Naive thymus-derived CD4-positive, alpha-beta T cell (primary cell): ENCODE data around the gene OTOP2. TPM values are rescaled to one million over a fixed set of nuclear protein-coding genes. Genes with fewer than 3 reads are reported as not detected.

Source experiments
- ATAC-seq: fragments of 150-1000 bp; cut with Tn5 transposase; 2 replicates; pipeline ENCODE4 v1.10.0; 2021; ENCODE audit warnings: mild to moderate bottlenecking, moderate library complexity
- CTCF ChIA-PET: fragments of 350-600 bp; sonication (Branson Sonifier 250); formaldehyde crosslinking; loops from one replicate; lab custom pipeline; 2021; ENCODE audit warnings: antibody characterized with exemption; lab: Charles Lee
- POLR2A ChIA-PET: fragments of 350-600 bp; sonication (Branson Sonifier 250); formaldehyde crosslinking; loops from one replicate; lab custom pipeline; 2021; ENCODE audit warnings: antibody characterized with exemption, inconsistent platforms; lab: Charles Lee
- DNase-seq, 9 donors: peaks; one replicate each; pipeline versions ENCODE4 v3.0.0 to v3.0.0-alpha.2; 2020 to 2022; ENCODE audit warnings: mixed read lengths in 1 of 9
- H3K27ac ChIP-seq: one replicate; pipeline ENCODE4 v1.7.0; 2013; ENCODE audit warnings: mild to moderate bottlenecking, low read depth, low read length, moderate library complexity
- H3K27me3 ChIP-seq, 2 donors: one replicate each; pipeline ENCODE4 v1.7.0; 2013; ENCODE audit warnings: low read length in 2 of 2, mild to moderate bottlenecking in 2 of 2, moderate library complexity in 2 of 2; ENCODE audit not compliant: control insufficient read depth in 2 of 2, insufficient read depth in 2 of 2
- H3K36me3 ChIP-seq, 3 experiments: 1 replicate in 2 of 3; 2 replicates in 1 of 3; pipeline ENCODE4 v1.7.0; 2013; ENCODE audit warnings: low read length in 3 of 3, mild to moderate bottlenecking in 3 of 3, moderate library complexity in 1 of 3; ENCODE audit not compliant: insufficient read depth in 3 of 3, control insufficient read depth in 2 of 3
- H3K4me1 ChIP-seq, 2 donors: one replicate each; pipeline ENCODE4 v1.7.0; 2013; ENCODE audit warnings: low read length in 2 of 2, mild to moderate bottlenecking in 2 of 2, moderate library complexity in 1 of 2; ENCODE audit not compliant: control insufficient read depth in 2 of 2, insufficient read depth in 2 of 2
- H3K4me3 ChIP-seq: 2 replicates; pipeline ENCODE4 v1.7.0; 2013; ENCODE audit warnings: mild to moderate bottlenecking, low read length
- H3K9me3 ChIP-seq, 3 experiments: 1 replicate in 2 of 3; 2 replicates in 1 of 3; pipeline ENCODE4 v1.7.0; 2013; ENCODE audit warnings: low read length in 3 of 3; ENCODE audit not compliant: control insufficient read depth in 2 of 3
- H3K27ac Mint-ChIP-seq, 9 donors: one replicate each; pipeline ENCODE4 v1.8.0; 2020 to 2022; ENCODE audit warnings: mixed read lengths in 9 of 9, mild to moderate bottlenecking in 8 of 9, moderate library complexity in 5 of 9, inconsistent platforms in 2 of 9
- H3K27me3 Mint-ChIP-seq, 5 donors: one replicate each; pipeline ENCODE4 v1.8.0; 2021 to 2022; ENCODE audit warnings: mixed read lengths in 5 of 5, mild to moderate bottlenecking in 1 of 5
- H3K36me3 Mint-ChIP-seq, 5 donors: one replicate each; pipeline ENCODE4 v1.8.0; 2020 to 2022; ENCODE audit warnings: mixed read lengths in 5 of 5, mild to moderate bottlenecking in 3 of 5, inconsistent platforms in 1 of 5
- H3K4me1 Mint-ChIP-seq, 7 donors: one replicate each; pipeline ENCODE4 v1.8.0; 2020 to 2022; ENCODE audit warnings: mixed read lengths in 7 of 7, mild to moderate bottlenecking in 3 of 7, inconsistent platforms in 1 of 7
- H3K4me3 Mint-ChIP-seq, 10 donors: one replicate each; pipeline ENCODE4 v1.8.0; 2020 to 2022; ENCODE audit warnings: mild to moderate bottlenecking in 10 of 10, mixed read lengths in 10 of 10, moderate library complexity in 6 of 10, inconsistent platforms in 2 of 10
- H3K9me3 Mint-ChIP-seq, 11 donors: one replicate each; pipeline ENCODE4 v1.8.0; 2020 to 2022; ENCODE audit warnings: mixed read lengths in 11 of 11, mild to moderate bottlenecking in 4 of 11, inconsistent platforms in 1 of 11, moderate library complexity in 1 of 11
- intact Hi-C, 2 donors: fragments of 100-400 bp; cut with micrococcal nuclease; formaldehyde crosslinking; loops; one replicate each; pipeline ENCODE4 v1.15.1; 2023
- polyA plus RNA-seq, 2 donors: library from polyadenylated mRNA; unstranded; fragments of 300-500 nt; fragmentation: Illumina TruSeq; gene quantifications; one replicate each; pipeline ENCODE4 v1.2.3, GENCODE V29; 2021
- total RNA-seq, 6 experiments: library from RNA in 5 of 6; stranded (reverse) in 5 of 6; gene quantifications; 1 replicate in 5 of 6; 2 replicates in 1 of 6; pipeline ENCODE4 v1.2.3 and lab custom pipeline; 2021 to 2026

OTOP2 gene
- total and polyA plus RNA-seq, 7 experiments from 2014 or later: not detected

- intact Hi-C loops: no loop called here
These were observed 45.4 kb upstream of the OTOP2 start for GRCh38 chr17:74878658-74879057.

GRCh38 chr17:74879308-74879707 lies 44.8 kb upstream of the OTOP2 start:
- Mint-ChIP-seq H3K9me3 (no peaks in the 10 kb centered on the region), H3K27ac (no peak overlapping the region), H3K27me3 (peaks cover 0 to 7% (median 2%) of the 10 kb centered on the region in 5 donors), H3K4me1 (peaks cover 0 to 7% (median 0%) of the 10 kb centered on the region in 7 donors), H3K4me3 (no peak overlapping the region), H3K36me3 (no peaks in the 10 kb centered on the region)
- Histone ChIP-seq H3K36me3 (no peaks in the 10 kb centered on the region), H3K27me3 (no peaks in the 10 kb centered on the region), H3K9me3 (no peaks in the 10 kb centered on the region), H3K27ac (no peak overlapping the region), H3K4me3 (no peak overlapping the region), H3K4me1 (no peaks in the 10 kb centered on the region)
- POLR2A ChIA-PET: no interaction called here
- ATAC-seq (no peak), DNase-seq (no peak)
- intact Hi-C loops: no loop called here
- CTCF ChIA-PET: no interaction called here

More at GRCh38 chr17:74878658-74879057, 45.4 kb upstream of the OTOP2 start:
- Mint-ChIP-seq H3K9me3 (no peaks in the 10 kb centered on the region), H3K27me3 (peaks cover 0 to 4% (median 0%) of the 10 kb centered on the region in 5 donors), H3K4me3 (no peak overlapping the region), H3K4me1 (peaks cover 4 to 12% (median 5%) of the 10 kb centered on the region in 7 donors), H3K27ac (no peak overlapping the region), H3K36me3 (no peaks in the 10 kb centered on the region)
- H3K27me3 ChIP-seq: no peaks in the 10 kb centered on the region
- ChIA-PET CTCF (interaction anchor here (0.5 kb wide), 1 partner anchor 215 kb away, joined by 4 read pairs; no protein-coding TSS in a partner anchor), POLR2A (interaction anchor here (0.6 kb wide), 1 partner anchor 425 kb away, joined by 5 read pairs; no protein-coding TSS in a partner anchor)
- no peaks in the 10 kb centered on the region for H3K36me3 ChIP-seq
- DNase-seq (no peak), ATAC-seq (no peak)
- H3K4me3 ChIP-seq: no peak overlapping the region
- H3K27ac ChIP-seq: no peak overlapping the region
- H3K4me1 ChIP-seq: peaks cover 2 to 3% of the 10 kb centered on the region in 2 donors
- no peaks in the 10 kb centered on the region for H3K9me3 ChIP-seq

- POLR2A ChIA-PET: no interaction called here
- CTCF ChIA-PET: interaction anchor here (0.6 kb wide), 1 partner anchor 55 kb away, joined by 7 read pairs; no protein-coding TSS in a partner anchor
These were observed 43.0 kb upstream of the OTOP2 start for GRCh38 chr17:74881073-74881472.

GRCh38 chr17:74882517-74883240 lies 41.4 kb upstream of the OTOP2 start:
- ChIA-PET POLR2A (no interaction called here), CTCF (no interaction called here)
- H3K27ac ChIP-seq: no peak overlapping the region
- peaks cover 0 to 21% (median 16%) of the 10 kb centered on the region in 5 donors for H3K27me3 Mint-ChIP-seq
- no peak overlapping the region for H3K27ac Mint-ChIP-seq
- no peaks in the 10 kb centered on the region for H3K36me3 ChIP-seq
- H3K27me3 ChIP-seq: no peaks in the 10 kb centered on the region
- H3K4me1 ChIP-seq: no peaks in the 10 kb centered on the region
- no peaks in the 10 kb centered on the region for H3K36me3 Mint-ChIP-seq
- DNase-seq (no peak), ATAC-seq (no peak)
- H3K9me3 ChIP-seq: no peaks in the 10 kb centered on the region
- peaks cover 0 to 1% (median 0%) of the 10 kb centered on the region in 11 donors for H3K9me3 Mint-ChIP-seq
- intact Hi-C loops: no loop called here
- no peak overlapping the region for H3K4me3 Mint-ChIP-seq
- H3K4me3 ChIP-seq: no peak overlapping the region
- peaks cover 0 to 4% (median 0%) of the 10 kb centered on the region in 7 donors for H3K4me1 Mint-ChIP-seq

More at GRCh38 chr17:74881073-74881472, 43.0 kb upstream of the OTOP2 start:
- no peaks in the 10 kb centered on the region for H3K4me1 ChIP-seq
- DNase-seq: no peak
- Mint-ChIP-seq H3K4me1 (peaks cover 0 to 4% (median 0%) of the 10 kb centered on the region in 7 donors), H3K27me3 (peaks cover 0 to 16% (median 11%) of the 10 kb centered on the region in 5 donors), H3K27ac (no peak overlapping the region), H3K4me3 (no peak overlapping the region), H3K36me3 (no peaks in the 10 kb centered on the region), H3K9me3 (no peaks in the 10 kb centered on the region)
- no peak overlapping the region for H3K27ac ChIP-seq
- H3K36me3 ChIP-seq: no peaks in the 10 kb centered on the region
- intact Hi-C loops: no loop called here
- no peak overlapping the region for H3K4me3 ChIP-seq
- no peaks in the 10 kb centered on the region for H3K27me3 ChIP-seq
- H3K9me3 ChIP-seq: no peaks in the 10 kb centered on the region
- ATAC-seq: no peak

- intact Hi-C loops: no loop called here
- H3K36me3 ChIP-seq: no peaks in the 10 kb centered on the region
- Mint-ChIP-seq H3K4me3 (no peak overlapping the region), H3K27ac (no peak overlapping the region), H3K36me3 (no peaks in the 10 kb centered on the region), H3K9me3 (peaks cover 0 to 1% (median 0%) of the 10 kb centered on the region in 11 donors), H3K27me3 (peaks cover 0 to 21% (median 16%) of the 10 kb centered on the region in 5 donors), H3K4me1 (peaks cover 0 to 4% (median 0%) of the 10 kb centered on the region in 7 donors)
- no peak for DNase-seq
- no peak overlapping the region for H3K4me3 ChIP-seq
- ChIA-PET POLR2A (no interaction called here), CTCF (no interaction called here)
- no peak overlapping the region for H3K27ac ChIP-seq
- no peaks in the 10 kb centered on the region for H3K27me3 ChIP-seq
- H3K4me1 ChIP-seq: no peaks in the 10 kb centered on the region
- H3K9me3 ChIP-seq: no peaks in the 10 kb centered on the region
- no peak for ATAC-seq
These were observed 40.8 kb upstream of the OTOP2 start for GRCh38 chr17:74883241-74883745.

- Histone ChIP-seq H3K27me3 (peaks cover 0 to 5% of the 10 kb centered on the region in 2 donors), H3K36me3 (no peaks in the 10 kb centered on the region), H3K27ac (no peak overlapping the region), H3K4me3 (no peak overlapping the region), H3K9me3 (no peaks in the 10 kb centered on the region), H3K4me1 (no peaks in the 10 kb centered on the region)
- H3K27me3 Mint-ChIP-seq: peaks cover 7 to 31% (median 23%) of the 10 kb centered on the region in 5 donors
- DNase-seq (no peak), ATAC-seq (no peak)
- H3K36me3 Mint-ChIP-seq: no peaks in the 10 kb centered on the region
- POLR2A ChIA-PET: no interaction called here
- CTCF ChIA-PET: interaction anchor here (0.6 kb wide), 1 partner anchor 232 kb away, joined by 3 read pairs; no protein-coding TSS in a partner anchor
- H3K4me1 Mint-ChIP-seq: peaks cover 0 to 6% (median 0%) of the 10 kb centered on the region in 7 donors
- peaks cover 0 to 2% (median 0%) of the 10 kb centered on the region in 11 donors for H3K9me3 Mint-ChIP-seq
- H3K27ac Mint-ChIP-seq: no peak overlapping the region
- no peak overlapping the region for H3K4me3 Mint-ChIP-seq
- intact Hi-C loops: no loop called here
These were observed 35.6 kb upstream of the OTOP2 start for GRCh38 chr17:74888469-74888868.
